Epithelial cell of esophagus (primary cell): ENCODE measurements around the gene ANKRD13C.
"Not testable (repeated sequence)": the region's sequence is repeated elsewhere in the genome, so short reads cannot be mapped to it uniquely, and the experiment has no call there.

Experiments
- DNase-seq: peaks from one replicate; pipeline ENCODE4 v3.0.0; 2010; ENCODE audit warnings: low read depth
- H3K4me3 ChIP-seq: 2 replicates; pipeline ENCODE4 v1.5.1; 2011; ENCODE audit warnings: mild to moderate bottlenecking, low read length, control low read depth
- CTCF ChIP-seq: IDR thresholded peaks from 2 replicates; pipeline ENCODE4 v1.5.1; 2011; ENCODE audit warnings: low read depth, mild to moderate bottlenecking, low read length, control low read depth, inconsistent platforms; ENCODE audit not compliant: insufficient read depth; ENCODE audit errors: missing control alignments

Gene ANKRD13C

GRCh38 chr1:70376196-70376595 is 21.7 kb upstream of the ANKRD13C start:
- H3K4me3 ChIP-seq = no peak overlapping the region
- no peak for TF ChIP-seq CTCF
- no peak for DNase-seq

DNA sequence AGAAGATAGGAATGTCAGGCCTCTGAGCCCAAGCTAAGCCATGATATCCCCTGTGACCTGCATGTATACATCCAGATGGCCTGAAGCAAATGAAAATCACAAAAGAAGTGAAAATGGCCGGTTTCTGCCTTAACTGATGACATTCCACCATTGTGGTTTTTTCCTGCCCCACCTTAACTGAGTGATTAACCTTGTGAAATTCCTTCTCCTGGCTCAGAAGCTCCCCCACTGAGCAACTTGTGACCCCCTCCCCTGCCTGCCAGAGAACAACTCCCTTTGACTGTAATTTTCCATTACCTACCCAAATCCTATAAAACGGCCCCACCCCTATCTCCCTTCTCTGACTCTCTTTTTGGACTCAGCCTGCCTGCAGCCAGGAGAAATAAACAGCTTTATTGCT is 19.1 kb upstream of the ANKRD13C start:
- not testable (repeated sequence) for DNase-seq, H3K4me3 ChIP-seq

GRCh38 chr1:70372426-70372825 is 17.9 kb upstream of the ANKRD13C start:
- no peak for TF ChIP-seq CTCF
- H3K4me3 ChIP-seq = no peak overlapping the region

GRCh38 chr1:70371586-70371985 is 17.1 kb upstream of the ANKRD13C start:
- DNase-seq, H3K4me3 ChIP-seq: not testable (repeated sequence)

More at GRCh38 chr1:70372426-70372825, 17.9 kb upstream of the ANKRD13C start:
- DNase-seq = no peak

DNA sequence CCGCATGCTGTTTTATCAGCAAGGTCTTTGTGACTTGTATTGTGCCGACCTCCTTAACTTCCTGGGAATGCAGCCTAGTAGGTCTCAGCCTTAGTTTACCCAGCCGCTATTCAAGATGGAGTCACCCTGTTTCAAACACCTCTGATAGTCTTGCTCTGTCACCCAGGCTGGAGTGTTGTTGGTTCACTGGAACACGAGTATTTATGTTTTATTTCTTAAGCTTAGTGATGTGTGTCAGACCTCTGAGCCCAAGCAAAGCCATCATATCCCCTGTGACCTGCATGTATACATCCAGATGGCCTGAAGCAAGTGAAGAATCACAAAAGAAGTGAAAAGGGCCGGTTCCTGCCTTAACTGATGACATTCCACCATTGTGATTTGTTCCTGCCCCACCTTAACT is 12.9 kb upstream of the ANKRD13C start:
- not testable (repeated sequence) for DNase-seq, H3K4me3 ChIP-seq

GRCh38 chr1:70366997-70367396 is 12.5 kb upstream of the ANKRD13C start:
- not testable (repeated sequence) for H3K4me3 ChIP-seq
- peak; percentile 53 for DNase-seq

- not testable (repeated sequence) for DNase-seq
These were observed 12.0 kb upstream of the ANKRD13C start for GRCh38 chr1:70366425-70366952.

GRCh38 chr1:70364439-70364838 is 9.9 kb upstream of the ANKRD13C start:
- H3K4me3 ChIP-seq = no peak overlapping the region
- TF ChIP-seq CTCF = no peak

More at GRCh38 chr1:70366425-70366952, 12.0 kb upstream of the ANKRD13C start:
- not testable (repeated sequence) for H3K4me3 ChIP-seq

GRCh38 chr1:70361727-70362398 is 7.3 kb upstream of the ANKRD13C start:
- no peak for TF ChIP-seq CTCF
- no peak overlapping the region for H3K4me3 ChIP-seq
- DNase-seq = no peak

More at GRCh38 chr1:70364439-70364838, 9.9 kb upstream of the ANKRD13C start:
- DNase-seq = no peak

- no peak for DNase-seq
- no peak for TF ChIP-seq CTCF
- H3K4me3 ChIP-seq = no peak overlapping the region
These were observed 5.8 kb upstream of the ANKRD13C start for GRCh38 chr1:70360321-70360720.
